Islet precursor cell (in vitro differentiated cells): ENCODE results near the gene YPEL5.
"Not testable (repeated sequence)": the region's sequence is repeated elsewhere in the genome, so short reads cannot be mapped to it uniquely, and the experiment has no call there.

ENCODE experiments used
- DNase-seq: peaks from one replicate; pipeline ENCODE4 v3.0.0-alpha.2; 2018

YPEL5 gene

DNA sequence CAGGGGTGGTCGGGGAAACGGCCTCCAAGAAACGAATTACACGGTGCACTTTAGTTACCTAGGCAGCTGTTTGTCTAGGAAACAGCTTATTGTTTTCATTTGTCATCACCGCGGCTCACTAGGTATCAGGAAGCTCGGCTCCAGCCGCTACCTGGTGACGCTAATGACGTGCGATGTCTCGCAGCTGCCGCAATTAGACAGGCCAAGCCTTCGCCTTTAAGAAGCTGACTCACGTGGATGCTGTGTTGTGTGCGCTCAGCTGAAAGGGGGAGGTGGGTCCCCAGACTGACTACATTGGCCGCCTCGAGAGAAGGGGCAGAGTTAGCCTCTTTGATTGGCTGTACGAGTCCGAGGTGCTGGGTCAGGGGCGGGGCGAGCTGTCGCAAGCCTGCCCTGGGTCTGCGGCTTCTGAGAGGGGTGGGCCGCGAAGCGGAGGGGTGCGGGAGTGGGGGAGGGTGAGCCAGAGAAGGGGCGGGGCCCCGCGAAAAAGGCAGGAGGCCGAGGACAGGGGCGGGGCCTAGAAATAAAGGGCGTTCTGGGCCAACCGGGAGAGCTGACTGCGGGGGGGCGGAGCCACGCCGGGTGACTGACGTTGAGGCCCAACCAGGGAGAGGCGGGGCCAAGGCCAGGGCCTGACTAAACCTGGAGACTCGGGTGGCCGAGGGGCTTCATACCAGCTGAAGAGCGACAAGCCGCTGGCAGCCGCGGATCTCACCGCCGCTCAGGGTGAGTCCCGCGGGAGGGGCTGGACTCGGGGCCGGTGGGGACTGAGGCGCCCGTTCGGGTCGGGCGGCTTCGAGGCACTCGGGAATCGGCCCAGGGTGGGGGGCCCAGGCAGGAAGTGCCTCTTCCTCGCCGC lies at the start of gene YPEL5:
TSS of gene YPEL5 (plus strand) at position 671 of the 859 bp plus-strand sequence. CDS start 9,645 bp downstream, outside the sequence.
- DNase-seq, result peak; percentile 100

DNA sequence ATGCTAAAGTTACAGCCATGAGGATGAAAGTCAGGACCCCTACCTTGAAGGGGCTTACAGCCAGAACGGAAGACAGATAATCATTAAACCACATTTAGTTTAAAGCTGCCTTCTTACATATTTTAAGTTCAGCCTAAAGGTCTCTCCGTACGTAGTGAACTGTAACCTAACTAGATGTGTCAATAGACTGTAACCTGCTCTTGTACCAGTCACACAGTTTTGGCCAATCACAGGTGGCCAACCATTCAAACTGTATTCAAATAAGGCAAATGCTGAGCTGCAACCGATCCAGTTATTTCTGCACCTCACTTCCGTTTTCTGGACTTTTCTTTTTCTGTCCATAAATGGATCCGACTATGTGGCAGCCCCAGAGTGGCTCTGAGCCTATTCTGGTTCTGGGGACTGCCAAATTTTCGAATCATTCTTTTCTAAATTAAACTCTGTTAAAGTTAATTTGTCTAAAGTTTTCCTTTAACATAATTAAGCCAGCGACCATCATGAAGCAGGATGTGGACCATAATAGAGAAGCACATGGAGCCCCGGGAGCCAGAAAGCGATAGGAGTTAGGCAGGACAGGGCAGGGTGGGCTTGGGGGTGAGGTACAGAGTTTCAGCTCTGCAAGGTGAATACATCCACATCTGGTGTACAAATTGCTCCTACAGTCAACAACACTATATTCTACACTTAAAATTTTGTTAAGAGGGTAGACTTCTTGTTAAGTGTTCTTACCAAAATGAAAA lies 48.4 kb upstream of the YPEL5 start:
- no peak for DNase-seq

- DNase-seq, result not testable (repeated sequence)
Measured at GRCh38 chr2:30099366-30099765, 47.4 kb upstream of the YPEL5 start.

DNA sequence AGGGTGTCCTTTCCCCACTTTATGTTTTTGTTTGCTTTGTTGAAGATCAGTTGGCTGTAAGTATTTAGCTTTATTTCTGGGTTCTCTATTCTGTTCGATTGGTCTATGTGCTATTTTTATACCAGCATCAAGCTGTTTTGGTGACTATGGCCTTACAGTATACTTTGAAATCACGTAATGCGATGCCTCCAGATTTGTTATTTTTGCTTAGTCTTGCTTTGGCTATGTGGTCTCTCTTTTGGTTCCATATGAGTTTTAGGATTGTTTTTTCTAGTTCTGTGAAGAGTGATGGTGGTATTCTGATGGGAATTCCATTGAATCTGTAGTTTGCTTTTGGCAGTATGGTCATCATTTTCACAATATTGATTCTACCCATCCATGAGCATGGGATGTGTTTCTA lies 46.1 kb upstream of the YPEL5 start:
- not testable (repeated sequence) for DNase-seq

DNA sequence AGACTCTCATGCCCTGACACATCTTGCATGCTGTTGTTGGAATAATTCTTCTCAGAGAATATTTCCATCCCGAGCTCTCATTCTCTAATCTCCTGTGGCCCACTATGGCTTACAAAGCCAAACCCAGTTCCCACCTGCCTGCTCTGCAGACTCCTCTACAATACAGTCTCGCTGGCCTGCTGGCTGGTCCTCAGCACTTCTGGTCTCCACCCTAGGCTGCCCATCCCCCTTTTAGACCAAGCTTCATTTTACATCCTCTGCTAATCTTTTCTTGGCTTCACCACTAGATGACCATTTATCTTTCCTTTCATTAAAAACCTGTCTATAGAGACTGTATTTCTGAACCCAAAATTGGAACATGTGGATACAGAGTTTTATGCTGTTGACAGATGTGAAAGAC lies 42.5 kb upstream of the YPEL5 start:
- DNase-seq, result no peak

DNA sequence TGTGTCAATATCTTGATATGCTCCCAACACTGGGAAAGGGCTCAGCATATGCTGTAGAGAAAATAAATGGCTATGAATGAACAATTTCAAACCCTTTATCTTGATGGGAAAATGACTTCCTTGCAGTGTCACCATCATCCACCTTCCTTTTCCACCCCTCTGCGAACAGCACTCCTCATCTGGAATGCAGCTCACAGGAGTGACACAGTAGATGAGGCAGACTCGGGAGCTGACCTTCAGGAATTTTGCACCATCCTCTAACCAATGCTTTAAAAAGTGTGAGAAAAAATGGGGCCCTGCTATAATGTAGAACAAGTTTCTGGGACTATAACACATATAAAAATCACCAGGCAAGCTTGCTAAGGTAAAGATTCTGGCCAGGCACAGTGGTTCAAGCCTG lies 41.3 kb upstream of the YPEL5 start:
- no peak for DNase-seq

GRCh38 chr2:30106543-30106942 lies 40.3 kb upstream of the YPEL5 start:
- DNase-seq, result no peak

DNA sequence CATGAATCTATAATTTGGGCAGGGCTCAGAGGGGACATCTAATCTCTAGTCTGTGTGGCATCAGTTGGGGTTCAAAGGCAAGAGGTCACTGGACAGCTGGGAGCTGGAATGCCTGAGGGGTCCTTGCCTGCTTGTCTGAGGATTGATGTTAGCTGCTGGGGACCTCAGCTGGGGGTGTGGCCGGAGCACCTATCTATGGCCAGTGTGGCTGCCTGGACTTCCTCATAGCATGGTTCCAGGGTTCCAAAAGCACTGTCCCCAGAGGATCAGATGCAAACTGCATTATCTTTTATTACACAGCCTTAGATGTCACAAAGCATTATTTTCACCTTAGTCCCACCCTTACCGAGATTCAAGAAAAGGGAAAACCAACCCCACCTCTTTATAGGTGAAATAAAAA lies 38.6 kb upstream of the YPEL5 start:
- DNase-seq, result no peak

DNA sequence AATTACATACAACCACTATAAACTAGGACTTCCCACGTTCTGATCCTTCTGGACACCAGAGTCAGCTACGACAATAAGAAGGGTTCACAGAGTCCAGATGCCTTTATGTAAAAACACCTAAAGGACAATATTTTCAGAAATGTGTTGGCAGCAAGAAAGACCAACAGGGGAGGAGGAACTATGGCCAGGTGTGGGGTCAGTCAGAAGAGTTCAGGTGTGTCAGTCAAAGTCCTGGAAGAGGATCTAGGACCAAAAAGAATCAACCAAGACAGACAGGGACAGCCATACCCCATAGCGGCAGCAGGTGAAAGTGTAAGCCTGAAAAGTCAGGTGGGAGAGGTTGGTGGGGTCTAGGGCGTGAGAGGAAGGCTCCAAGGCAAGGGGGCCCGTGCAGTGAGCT lies 38.0 kb upstream of the YPEL5 start:
- DNase-seq, result no peak

DNA sequence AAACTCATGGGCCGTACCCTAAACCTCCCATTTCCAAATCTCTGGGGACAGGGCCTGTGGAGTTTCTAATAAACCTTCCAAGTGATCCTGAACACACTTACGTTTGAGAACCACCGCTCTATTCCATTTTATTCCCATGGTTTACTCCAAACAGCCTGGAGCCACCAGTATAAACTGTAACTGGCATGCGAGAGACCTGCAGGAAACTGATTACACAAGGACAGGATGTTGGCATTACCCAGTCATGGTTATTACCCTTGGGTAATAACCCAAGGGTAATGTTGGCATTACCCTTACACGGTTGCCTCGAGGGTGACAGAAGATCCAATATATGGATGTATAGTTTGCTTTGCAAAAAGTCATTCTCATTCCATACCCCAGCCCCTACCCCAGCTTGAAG lies 37.0 kb upstream of the YPEL5 start:
- no peak for DNase-seq

GRCh38 chr2:30110773-30111172 lies 36.0 kb upstream of the YPEL5 start:
- no peak for DNase-seq

DNA sequence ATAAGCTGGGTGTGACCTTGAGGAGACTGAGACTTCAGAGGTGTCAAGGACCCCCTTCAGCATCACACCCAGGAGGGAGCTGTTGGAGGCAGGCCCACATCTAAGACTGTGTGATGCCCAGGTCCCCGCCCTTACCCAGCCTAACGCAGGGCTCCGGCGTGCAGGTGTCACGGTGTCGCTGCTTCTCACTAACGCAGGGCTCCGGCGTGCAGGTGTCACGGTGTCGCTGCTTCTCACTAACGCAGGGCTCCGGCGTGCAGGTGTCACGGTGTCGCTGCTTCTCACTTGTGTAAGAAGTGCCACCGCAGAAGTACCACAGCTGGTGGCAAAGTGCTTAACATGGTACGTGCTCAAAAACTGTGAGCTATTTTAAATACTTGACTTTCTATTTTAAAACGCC lies 35.6 kb upstream of the YPEL5 start:
- not testable (repeated sequence) for DNase-seq

DNA sequence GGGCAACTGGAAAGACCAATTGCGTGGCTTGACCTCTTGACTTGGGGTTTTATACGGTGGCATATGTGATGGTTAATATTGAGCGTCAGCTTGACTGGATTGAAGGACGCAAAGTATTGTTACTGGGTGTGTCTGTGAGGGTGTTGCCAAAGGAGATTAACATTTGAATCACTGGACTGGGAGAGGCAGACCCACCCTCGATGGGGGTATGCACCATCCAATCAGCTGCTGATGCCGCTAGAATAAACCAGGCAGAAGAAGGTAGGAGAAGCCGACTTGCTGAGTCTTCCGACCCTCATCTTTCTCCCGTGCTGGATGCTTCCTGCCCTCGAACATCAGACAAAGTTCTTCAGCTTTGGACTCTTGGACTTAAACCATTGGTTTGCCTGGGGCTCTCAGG lies 34.2 kb upstream of the YPEL5 start:
- no peak for DNase-seq

- DNase-seq, result peak; percentile 66
Measured at GRCh38 chr2:30113617-30114293, 33.1 kb upstream of the YPEL5 start.

DNA sequence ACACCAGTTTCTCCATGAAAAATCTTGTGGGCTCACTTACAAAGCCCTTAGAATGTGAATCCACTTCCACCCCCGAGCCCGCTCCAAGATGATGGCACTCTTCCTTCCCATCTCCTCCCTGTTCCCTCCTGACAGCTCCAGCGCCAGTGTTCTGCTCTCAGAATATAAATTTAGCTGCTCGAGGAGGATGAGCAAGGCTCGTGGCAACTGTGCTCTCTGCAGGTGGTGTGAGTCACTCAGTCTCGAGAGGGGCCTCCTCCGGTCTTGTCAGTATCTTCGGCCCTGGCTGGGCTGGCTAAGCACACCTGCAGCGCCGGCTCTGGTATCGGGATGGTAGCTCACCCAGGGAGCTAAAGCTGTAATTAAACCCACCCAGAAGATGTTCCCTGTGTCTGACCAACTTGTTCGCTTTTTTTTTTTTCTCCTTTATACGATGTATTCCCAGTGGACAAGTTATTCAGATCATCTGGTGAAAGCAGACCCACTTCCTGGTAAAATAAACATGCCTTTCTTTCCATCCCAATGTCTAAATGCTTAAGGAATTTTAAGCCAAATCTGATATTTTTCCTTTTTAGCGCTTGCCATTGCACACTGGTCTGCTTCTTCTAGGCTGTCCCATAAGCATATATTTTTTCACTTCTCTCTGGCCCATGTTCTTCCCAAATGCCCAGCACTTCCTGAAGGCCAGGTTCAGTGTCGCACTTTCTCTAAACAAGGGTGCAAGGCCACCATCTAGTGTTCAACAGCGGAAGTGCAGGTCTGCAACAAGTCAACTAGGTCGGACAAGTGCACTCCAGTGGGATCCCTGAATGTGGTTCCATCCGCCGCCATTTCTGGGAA lies 31.4 kb upstream of the YPEL5 start:
- DNase-seq, result peak; percentile 90

GRCh38 chr2:30115981-30116285 lies 30.9 kb upstream of the YPEL5 start:
- DNase-seq, result no peak

DNA sequence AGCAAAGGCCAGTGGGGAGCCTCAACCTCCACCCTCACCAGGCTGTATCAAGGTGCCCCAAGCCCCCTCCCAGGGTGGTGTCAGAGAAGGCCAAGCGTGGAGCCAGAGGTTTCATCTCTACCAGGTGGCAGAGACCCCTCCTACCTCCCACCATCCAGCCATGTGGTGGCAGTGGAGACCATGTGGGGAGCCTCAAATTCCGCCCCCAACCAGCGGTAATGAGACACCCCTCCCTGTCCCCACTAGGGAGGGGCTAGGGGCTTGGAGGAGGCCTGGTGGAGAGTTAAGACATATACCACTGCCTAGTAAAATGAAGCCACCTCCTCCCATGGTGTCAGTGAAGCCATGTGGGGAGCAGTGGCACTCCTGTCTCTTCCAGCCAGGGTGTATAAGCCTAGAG lies 24.4 kb upstream of the YPEL5 start:
- DNase-seq, result no peak

GRCh38 chr2:30127016-30127893 lies 19.6 kb upstream of the YPEL5 start:
- no peak for DNase-seq

- no peak for DNase-seq
Measured at GRCh38 chr2:30134582-30134981, 12.2 kb upstream of the YPEL5 start.

GRCh38 chr2:30135541-30135940 lies 11.3 kb upstream of the YPEL5 start:
- DNase-seq, result no peak

GRCh38 chr2:30136764-30137444 lies 9.9 kb upstream of the YPEL5 start:
- no peak for DNase-seq
